A549 (cell line): ENCODE data around the gene GNG4. TPM values are rescaled to one million over a fixed set of nuclear protein-coding genes. Genes with fewer than 3 reads are reported as not detected.

ENCODE experiments used
- ATOH8 ChIP-seq: fragments of 250-450 bp; sonication (Bioruptor Pico); IDR thresholded peaks from 2 replicates; pipeline ENCODE4 v1.5.0; 2020; ENCODE audit warnings: low read depth, mild to moderate bottlenecking, moderate library complexity
- BCL3 ChIP-seq: fragments of >200 bp; sonication (Bioruptor Twin); formaldehyde crosslinking; IDR thresholded peaks from 3 replicates; pipeline ENCODE4 v1.6.1; 2016
- BHLHE40 ChIP-seq: IDR thresholded peaks from 2 replicates; pipeline ENCODE4 v1.6.1; 2012; ENCODE audit warnings: low read depth, low read length, inconsistent platforms
- CBX2 ChIP-seq: fragments of 200-600 bp; sonication (generic); IDR thresholded peaks from 2 replicates; pipeline ENCODE4 v1.6.1; 2016; ENCODE audit warnings: low read depth, mild to moderate bottlenecking, borderline replicate concordance
- CBX8 ChIP-seq: fragments of 200-600 bp; sonication (generic); IDR thresholded peaks from 2 replicates; pipeline ENCODE4 v1.6.1; 2016
- CHD2 ChIP-seq: fragments of 150-350 bp; IDR thresholded peaks from 2 replicates; pipeline ENCODE4 v1.6.1; 2014; ENCODE audit warnings: low read length; ENCODE audit not compliant: partially characterized antibody
- E2F6 ChIP-seq: IDR thresholded peaks from 2 replicates; pipeline ENCODE4 v1.6.1; 2012; ENCODE audit warnings: low read depth, borderline replicate concordance
- EHF ChIP-seq: fragments of 250-450 bp; sonication (Bioruptor Pico); IDR thresholded peaks from 2 replicates; pipeline ENCODE4 v1.5.0; 2020; ENCODE audit warnings: mild to moderate bottlenecking
- EHMT2 ChIP-seq: fragments of 200-600 bp; sonication (generic); IDR thresholded peaks from 2 replicates; pipeline ENCODE4 v1.6.1; 2016; ENCODE audit warnings: antibody characterized with exemption, low read depth, mild to moderate bottlenecking, moderate library complexity
- ELK1 ChIP-seq: fragments of 150-350 bp; IDR thresholded peaks from 2 replicates; pipeline ENCODE4 v1.6.1; 2014; ENCODE audit warnings: low read depth, mild to moderate bottlenecking, low read length
- EP300 ChIP-seq, 2 experiments: fragments of >200 bp; sonication (Bioruptor Twin); formaldehyde crosslinking; IDR thresholded peaks; 2 replicates in 1 of 2; 3 replicates in 1 of 2; pipeline ENCODE4 v1.6.1; 2016 to 2017
- ESRRA ChIP-seq: fragments of 150-350 bp; IDR thresholded peaks from 2 replicates; pipeline ENCODE4 v1.6.1; 2014; ENCODE audit warnings: mild to moderate bottlenecking, low read length, borderline replicate concordance
- FOSB ChIP-seq: fragments of 250-450 bp; sonication (Bioruptor Pico); IDR thresholded peaks from 2 replicates; pipeline ENCODE4 v1.5.0; 2020; ENCODE audit warnings: mild to moderate bottlenecking, moderate library complexity
- FOSL2 ChIP-seq, 2 experiments: fragments of 450-650 bp in 1 of 2; fragments of >200 bp in 1 of 2; sonication (Bioruptor Twin) in 1 of 2; formaldehyde crosslinking; IDR thresholded peaks; 2 replicates each; pipeline versions ENCODE4 v1.5.0 to v1.6.1; 2016 to 2020; ENCODE audit warnings: mild to moderate bottlenecking in 1 of 2, moderate library complexity in 1 of 2
- FOXS1 ChIP-seq: fragments of 250-450 bp; sonication (Bioruptor Pico); IDR thresholded peaks from 2 replicates; pipeline ENCODE4 v1.5.0; 2020; ENCODE audit warnings: mild to moderate bottlenecking, moderate library complexity
- HDAC2 ChIP-seq: fragments of 200-600 bp; sonication (generic); IDR thresholded peaks from 2 replicates; pipeline ENCODE4 v1.6.1; 2016
- HOXA7 ChIP-seq: fragments of 250-450 bp; sonication (Bioruptor Pico); IDR thresholded peaks from 2 replicates; pipeline ENCODE4 v1.5.0; 2020; ENCODE audit warnings: mild to moderate bottlenecking, moderate library complexity
- HOXB13 ChIP-seq: fragments of 250-450 bp; sonication (Bioruptor Pico); IDR thresholded peaks from 2 replicates; pipeline ENCODE4 v1.5.0; 2020; ENCODE audit warnings: low read depth, mild to moderate bottlenecking, moderate library complexity
- JUN ChIP-seq, 2 experiments: fragments of >200 bp; sonication (Bioruptor Twin); formaldehyde crosslinking; IDR thresholded peaks; 2 replicates in 1 of 2; 3 replicates in 1 of 2; pipeline ENCODE4 v1.6.1; 2016 to 2017
- KDM1A ChIP-seq: fragments of 200-600 bp; sonication (generic); IDR thresholded peaks from 2 replicates; pipeline ENCODE4 v1.6.1; 2016; ENCODE audit warnings: low read depth, mild to moderate bottlenecking
- MAFK ChIP-seq: fragments of 450-650 bp; IDR thresholded peaks from 2 replicates; pipeline ENCODE4 v1.6.1; 2014; ENCODE audit not compliant: partially characterized antibody
- MAZ ChIP-seq: fragments of 150-350 bp; IDR thresholded peaks from 2 replicates; pipeline ENCODE4 v1.6.1; 2014; ENCODE audit warnings: antibody characterized with exemption, low read depth, low read length, borderline replicate concordance
- MYC ChIP-seq: IDR thresholded peaks from 2 replicates; pipeline ENCODE4 v1.6.1; 2012; ENCODE audit warnings: mild to moderate bottlenecking, inconsistent platforms, low read length, improper control_type of control experiment, borderline replicate concordance
- NFE2L2 ChIP-seq: fragments of 150-350 bp; conservative IDR thresholded peaks from 2 replicates; pipeline ENCODE4 v1.6.1; 2014; ENCODE audit warnings: low read length
- NR3C1 ChIP-seq: fragments of >200 bp; sonication (Bioruptor Twin); formaldehyde crosslinking; IDR thresholded peaks from 3 replicates; pipeline ENCODE4 v1.6.1; 2017
- PHF8 ChIP-seq: fragments of 200-600 bp; sonication (generic); IDR thresholded peaks from 2 replicates; pipeline ENCODE4 v1.6.1; 2016; ENCODE audit warnings: low read depth, mild to moderate bottlenecking, antibody characterized with exemption, moderate library complexity, borderline replicate concordance
- RARB ChIP-seq: fragments of 250-450 bp; sonication (Bioruptor Pico); IDR thresholded peaks from 2 replicates; pipeline ENCODE4 v1.8.0; 2021; ENCODE audit warnings: mild to moderate bottlenecking, moderate library complexity
- RCOR1 ChIP-seq: fragments of 150-350 bp; IDR thresholded peaks from 2 replicates; pipeline ENCODE4 v1.6.1; 2014; ENCODE audit warnings: antibody characterized with exemption, low read length, low read depth
- RFX5 ChIP-seq: fragments of 450-650 bp; IDR thresholded peaks from 2 replicates; pipeline ENCODE4 v1.7.1; 2014; ENCODE audit warnings: antibody characterized with exemption, mild to moderate bottlenecking, moderate library complexity
- RNF2 ChIP-seq: fragments of 200-600 bp; sonication (generic); IDR thresholded peaks from 2 replicates; pipeline ENCODE4 v1.6.1; 2016; ENCODE audit warnings: low read depth, mild to moderate bottlenecking, antibody characterized with exemption, moderate library complexity, borderline replicate concordance
- SMC3 ChIP-seq: fragments of >200 bp; sonication (Bioruptor Twin); formaldehyde crosslinking; IDR thresholded peaks from 3 replicates; pipeline ENCODE4 v1.6.1; 2018; ENCODE audit warnings: inconsistent platforms
- TFCP2L1 ChIP-seq: fragments of 250-450 bp; sonication (Bioruptor Pico); IDR thresholded peaks from 2 replicates; pipeline ENCODE4 v1.5.0; 2021; ENCODE audit warnings: mild to moderate bottlenecking
- TP53 ChIP-seq: fragments of 250-450 bp; sonication (Bioruptor Pico); IDR thresholded peaks from 2 replicates; pipeline ENCODE4 v1.5.0; 2021; ENCODE audit warnings: mild to moderate bottlenecking, moderate library complexity
- USF2 ChIP-seq: fragments of 450-650 bp; IDR thresholded peaks from 2 replicates; pipeline ENCODE4 v1.6.1; 2014; ENCODE audit warnings: antibody characterized with exemption
- ZC3H11A ChIP-seq: fragments of 450-650 bp; IDR thresholded peaks from 2 replicates; pipeline ENCODE4 v1.6.1; 2014; ENCODE audit warnings: antibody characterized with exemption, mild to moderate bottlenecking
- ZFP36 ChIP-seq: fragments of 450-650 bp; IDR thresholded peaks from 2 replicates; pipeline ENCODE4 v1.6.1; 2014; ENCODE audit warnings: borderline replicate concordance; ENCODE audit not compliant: partially characterized antibody
- ZSCAN20 ChIP-seq: fragments of 250-450 bp; sonication (Bioruptor Pico); IDR thresholded peaks from 2 replicates; pipeline ENCODE4 v1.8.0; 2022; ENCODE audit warnings: mild to moderate bottlenecking, moderate library complexity
- polyA plus RNA-seq, 4 experiments: library from polyadenylated mRNA; depleted of rRNA in 3 of 4; stranded (reverse); fragments of >200 nt; fragmentation: RNase III in 1 of 4; extraction: RNeasy Plus Mini Kit Qiagen cat#74134 plus additional on column Dnase treatment in 1 of 4; gene quantifications; 2 replicates in 3 of 4; 3 replicates in 1 of 4; pipeline ENCODE4 v1.2.3, GENCODE V29; 2011 to 2017
- TF ChIP-seq, protein P1 (sequence below): IDR thresholded peaks from 2 replicates; pipeline ENCODE4 v1.6.1; 2012

GNG4 gene
- polyA plus RNA-seq, 2 of the 4 experiments (the other 2 are of a cell fraction): 10.5 to 16.3 TPM

DNA sequence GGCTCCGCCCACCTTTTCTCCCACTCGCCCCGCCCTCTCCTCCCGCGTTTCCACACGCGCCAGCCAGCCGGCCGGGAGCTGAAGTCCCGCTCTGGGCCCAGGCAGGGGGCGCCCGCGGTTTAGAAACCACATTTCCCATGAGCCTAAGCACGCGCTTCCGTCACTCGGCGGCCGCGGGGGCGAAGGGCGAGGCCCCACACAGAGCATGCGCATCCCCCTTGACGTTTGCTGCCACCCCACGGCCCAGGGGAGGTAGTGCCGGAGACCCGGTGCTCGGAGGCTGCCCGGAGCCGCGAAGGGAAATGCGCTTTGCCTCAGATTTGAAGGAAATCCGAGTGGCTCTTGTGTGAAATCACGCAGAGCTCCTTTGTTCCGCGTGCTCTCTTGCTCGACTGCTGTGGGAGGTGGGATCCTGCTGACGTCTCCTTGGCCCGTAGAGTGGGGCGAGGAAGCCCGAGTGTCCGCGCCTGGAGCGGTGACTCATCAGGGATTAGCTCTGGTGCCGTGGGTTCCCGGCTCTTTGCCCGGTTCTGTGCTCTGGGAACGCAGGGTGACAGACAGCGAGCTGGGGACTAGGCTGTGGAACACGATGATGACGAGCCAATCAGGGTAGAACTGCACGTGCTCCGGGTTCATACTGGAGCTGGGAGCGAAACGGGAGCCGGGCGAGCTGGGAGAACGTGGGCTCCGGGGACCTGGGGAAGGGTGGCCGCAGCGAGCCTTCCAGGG, 144.9 kb downstream of the GNG4 start (continued):
- TF ChIP-seq ATOH8 (CRISPR knock-in tag) (no peak), NFE2L2 (no peak), RCOR1 (no peak), RFX5 (no peak), EHF (CRISPR knock-in tag) (no peak), ZFP36 (no peak), BCL3 (peak; percentile 77; the same call in 2 of the 3 replicates), MAFK (no peak), ESRRA (no peak), KDM1A (no peak), RARB (CRISPR knock-in tag) (no peak), SMC3 (peak; percentile 45), EP300 (IDR thresholded peaks at IDR 0.05) (no peak), PHF8 (peak; percentile 55; the same call in 1 of the 2 replicates), CHD2 (no peak), BHLHE40 (peak; percentile 69; the same call in 1 of the 2 replicates), NR3C1 (no peak), RNF2 (no peak), ZSCAN20 (CRISPR knock-in tag) (no peak), FOXS1 (no peak), HDAC2 (no peak), USF2 (peak; percentile 25; the same call in 1 of the 2 replicates), EHMT2 (no peak), E2F6 (no peak; the same call in 1 of the 2 replicates), HOXA7 (CRISPR knock-in tag) (no peak), FOSL2 (IDR thresholded peaks at IDR 0.05) (peak; percentile 85), FOSL2 (CRISPR knock-in tag; IDR thresholded peaks at IDR 0.05) (peak; percentile 98), CBX8 (no peak), FOSB (CRISPR knock-in tag) (no peak), TP53 (0 out of 2 replicates have a peak, but pooled peaks have one; percentile 4), ELK1 (no peak), MYC (peak; percentile 88), TFCP2L1 (no peak), JUN (IDR thresholded peaks at IDR 0.05) (peak; percentile 36 to 79; a peak in 3 of 5 replicates), HOXB13 (CRISPR knock-in tag) (no peak), ZC3H11A (no peak), MAZ (peak; percentile 35; the same call in 1 of the 2 replicates), CBX2 (no peak)
- TF ChIP-seq, protein P1, sequence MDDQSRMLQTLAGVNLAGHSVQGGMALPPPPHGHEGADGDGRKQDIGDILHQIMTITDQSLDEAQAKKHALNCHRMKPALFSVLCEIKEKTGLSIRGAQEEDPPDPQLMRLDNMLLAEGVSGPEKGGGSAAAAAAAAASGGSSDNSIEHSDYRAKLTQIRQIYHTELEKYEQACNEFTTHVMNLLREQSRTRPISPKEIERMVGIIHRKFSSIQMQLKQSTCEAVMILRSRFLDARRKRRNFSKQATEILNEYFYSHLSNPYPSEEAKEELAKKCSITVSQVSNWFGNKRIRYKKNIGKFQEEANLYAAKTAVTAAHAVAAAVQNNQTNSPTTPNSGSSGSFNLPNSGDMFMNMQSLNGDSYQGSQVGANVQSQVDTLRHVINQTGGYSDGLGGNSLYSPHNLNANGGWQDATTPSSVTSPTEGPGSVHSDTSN: no peak; the same call in 1 of the 2 replicates
